ENCODE data around the gene TAS1R3. TPM values are rescaled to one million over a fixed set of nuclear protein-coding genes. Genes with fewer than 3 reads are reported as not detected.
A peak's percentile ranks its signal among the peaks of the same experiment; 100 is the strongest.

The TAS1R3 gene
- total RNA-seq, 4 donors from 2014 or later: 0.21 to 1.2 (median 0.63) TPM

DNA sequence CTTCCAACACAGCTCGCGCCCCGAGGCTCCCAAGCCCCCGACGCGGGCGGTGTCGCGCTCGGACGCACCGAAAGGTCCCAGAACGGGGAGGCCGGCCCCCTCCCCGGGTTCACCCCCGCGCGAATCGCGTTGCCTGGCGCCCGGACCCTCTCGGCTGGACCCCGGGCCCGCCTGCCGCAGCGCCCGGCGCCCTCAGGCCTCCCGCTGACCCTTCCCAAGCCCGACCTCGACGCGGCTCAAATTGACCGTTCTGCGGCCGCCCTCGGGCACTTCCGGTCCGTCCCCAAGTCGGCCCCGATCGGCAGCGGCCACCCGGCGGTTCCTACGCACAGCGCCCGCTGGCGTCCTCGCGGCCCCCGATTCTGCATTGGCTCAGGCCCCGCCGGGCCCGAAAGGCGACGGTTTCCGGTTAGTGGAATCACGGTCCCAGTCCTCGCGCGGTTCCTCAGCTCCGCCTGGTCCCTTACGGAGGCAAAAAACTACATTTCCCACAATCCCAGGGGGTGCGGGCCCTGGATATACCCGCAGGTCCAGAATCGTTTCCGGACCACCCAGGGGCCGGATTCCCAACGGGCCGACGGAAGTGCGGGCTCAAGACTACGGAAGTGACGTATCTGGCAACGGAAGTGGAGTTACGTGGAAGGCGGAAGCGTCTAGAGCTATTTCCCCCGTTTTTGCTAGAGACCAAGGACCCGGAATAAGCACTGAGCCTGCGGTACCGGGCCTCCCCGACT, 44.0 kb downstream of the TAS1R3 start, which contains the start of gene AURKAIP1:
Gene AURKAIP1 (minus strand): TSS at position 279 of the 734 bp plus-strand sequence. CDS start 451 bp downstream, outside the sequence.
- Histone ChIP-seq H3K9me3 (no peaks in the 10 kb centered on the region), H3K27ac (peak within 1 kb of the TSS; percentile 77 to 96 (median 92)), H3K4me3 (peak within 1 kb of the TSS; percentile 85 to 100 (median 92)), H3K27me3 (no peaks in the 10 kb centered on the region), H3K36me3 (peaks cover 0 to 18% (median 7%) of the 10 kb centered on the region in 3 donors), H3K4me1 (peaks cover 0 to 45% (median 26%) of the 10 kb centered on the region in 4 donors)
- DNase-seq (ENCODE audit: low spot score in 2 of 2): peak; percentile 96 to 98
- 0% methylated on average over 28 to 82 of the region's 85 CpGs for WGBS, 2 donors
- peak in 1 of 2 donors; percentile 50 for TF ChIP-seq POLR2A (IDR thresholded peaks at IDR 0.05)
- TF ChIP-seq, protein P1, sequence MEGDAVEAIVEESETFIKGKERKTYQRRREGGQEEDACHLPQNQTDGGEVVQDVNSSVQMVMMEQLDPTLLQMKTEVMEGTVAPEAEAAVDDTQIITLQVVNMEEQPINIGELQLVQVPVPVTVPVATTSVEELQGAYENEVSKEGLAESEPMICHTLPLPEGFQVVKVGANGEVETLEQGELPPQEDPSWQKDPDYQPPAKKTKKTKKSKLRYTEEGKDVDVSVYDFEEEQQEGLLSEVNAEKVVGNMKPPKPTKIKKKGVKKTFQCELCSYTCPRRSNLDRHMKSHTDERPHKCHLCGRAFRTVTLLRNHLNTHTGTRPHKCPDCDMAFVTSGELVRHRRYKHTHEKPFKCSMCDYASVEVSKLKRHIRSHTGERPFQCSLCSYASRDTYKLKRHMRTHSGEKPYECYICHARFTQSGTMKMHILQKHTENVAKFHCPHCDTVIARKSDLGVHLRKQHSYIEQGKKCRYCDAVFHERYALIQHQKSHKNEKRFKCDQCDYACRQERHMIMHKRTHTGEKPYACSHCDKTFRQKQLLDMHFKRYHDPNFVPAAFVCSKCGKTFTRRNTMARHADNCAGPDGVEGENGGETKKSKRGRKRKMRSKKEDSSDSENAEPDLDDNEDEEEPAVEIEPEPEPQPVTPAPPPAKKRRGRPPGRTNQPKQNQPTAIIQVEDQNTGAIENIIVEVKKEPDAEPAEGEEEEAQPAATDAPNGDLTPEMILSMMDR (IDR thresholded peaks at IDR 0.05): peak in 3 of 5 experiments; percentile 19 to 75 (median 71)
- peak; percentile 96 to 97 for TF ChIP-seq EP300 (IDR thresholded peaks at IDR 0.05)

DNA sequence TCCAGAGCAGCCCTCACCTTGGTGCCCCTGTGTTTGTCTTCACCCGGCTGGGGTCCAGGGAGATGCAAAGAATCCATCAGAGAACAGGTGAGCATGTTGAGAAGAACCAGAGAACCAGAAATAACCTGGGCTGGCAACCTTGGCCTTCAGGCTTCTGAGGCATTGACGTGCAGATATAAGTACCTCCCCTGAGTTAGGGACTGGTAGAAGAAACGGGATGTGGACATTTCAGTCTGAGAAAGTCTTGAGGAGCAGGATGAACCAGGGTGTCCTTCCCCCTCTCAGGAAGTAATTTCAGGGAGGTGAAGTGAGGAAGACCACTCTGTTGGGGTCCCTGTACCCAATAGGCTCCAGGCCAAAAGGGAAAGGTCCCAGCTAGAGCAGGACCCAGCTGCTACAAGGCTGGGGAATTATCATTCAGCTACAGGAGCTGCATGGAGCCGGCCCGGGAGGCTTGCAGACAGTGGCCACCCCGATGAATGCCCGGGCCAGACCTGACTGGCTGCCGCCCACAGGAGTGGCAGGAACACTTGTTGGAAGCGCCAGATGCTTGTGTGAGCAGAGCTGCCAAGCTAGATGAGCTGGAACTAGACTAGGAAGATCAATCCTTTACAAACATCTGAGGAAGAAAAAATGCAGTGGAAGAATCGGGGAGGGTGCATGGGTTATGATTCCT, 45.6 kb downstream of the TAS1R3 start:
- H3K4me3 ChIP-seq: no peak overlapping the region
- H3K4me1 ChIP-seq: peaks cover 0 to 37% (median 24%) of the 10 kb centered on the region in 4 donors
- H3K36me3 ChIP-seq: peaks cover 0 to 30% (median 7%) of the 10 kb centered on the region in 3 donors
- H3K9me3 ChIP-seq: no peaks in the 10 kb centered on the region
- peak overlapping the region in 1 of 4 donors; percentile 96 for H3K27ac ChIP-seq
- no peak for DNase-seq (ENCODE audit: low spot score in 2 of 2)
- 85 to 89% methylated on average over 10 of the region's 10 CpGs for WGBS, 2 donors
- TF ChIP-seq EP300 (IDR thresholded peaks at IDR 0.05) (no peak), POLR2A (IDR thresholded peaks at IDR 0.05) (no peak)
- TF ChIP-seq, protein P1 (IDR thresholded peaks at IDR 0.05): no peak
- H3K27me3 ChIP-seq: no peaks in the 10 kb centered on the region

DNA sequence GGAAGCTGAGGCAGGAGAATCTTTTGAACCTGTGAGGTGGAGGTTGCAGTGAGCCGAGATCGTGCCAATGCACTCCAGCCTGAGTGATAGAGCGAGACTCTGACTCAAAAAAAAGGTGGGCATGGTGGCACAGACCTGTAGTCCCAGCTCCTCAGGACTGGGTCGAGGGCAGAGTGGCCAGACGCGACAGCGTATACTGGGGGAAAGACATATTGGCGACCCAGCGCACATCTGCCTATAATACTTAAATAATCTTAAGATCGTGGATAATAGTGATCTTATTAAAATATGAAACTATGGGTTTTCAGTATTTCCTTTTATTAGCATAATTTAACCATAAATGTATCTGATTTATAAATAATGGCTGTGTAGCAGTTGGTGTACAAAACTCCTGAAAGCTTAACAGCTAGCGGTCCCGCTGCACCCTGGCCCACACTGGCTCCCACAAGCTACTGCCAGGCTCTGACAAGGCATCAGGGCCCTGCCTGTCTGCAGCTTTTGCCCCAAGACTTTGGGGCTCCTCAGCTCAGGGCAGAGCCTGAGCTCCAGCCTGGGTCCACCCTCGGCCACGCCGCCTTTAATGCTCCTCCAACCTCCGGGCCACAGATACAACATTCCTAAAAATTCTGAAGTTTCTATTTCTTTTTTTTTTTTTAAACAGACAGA, 46.6 kb downstream of the TAS1R3 start:
- Histone ChIP-seq H3K27me3 (no peaks in the 10 kb centered on the region), H3K4me3 (no peak overlapping the region), H3K27ac (no peak overlapping the region), H3K36me3 (peaks cover 0 to 25% (median 7%) of the 10 kb centered on the region in 3 donors), H3K9me3 (no peaks in the 10 kb centered on the region), H3K4me1 (peaks cover 0 to 27% (median 20%) of the 10 kb centered on the region in 4 donors)
- DNase-seq (ENCODE audit: low spot score in 2 of 2): no peak
- TF ChIP-seq, protein P1 (IDR thresholded peaks at IDR 0.05): no peak
- TF ChIP-seq POLR2A (IDR thresholded peaks at IDR 0.05) (no peak), EP300 (IDR thresholded peaks at IDR 0.05) (no peak)
- WGBS, 2 donors: 91 to 93% methylated on average over 16 of the region's 16 CpGs

DNA sequence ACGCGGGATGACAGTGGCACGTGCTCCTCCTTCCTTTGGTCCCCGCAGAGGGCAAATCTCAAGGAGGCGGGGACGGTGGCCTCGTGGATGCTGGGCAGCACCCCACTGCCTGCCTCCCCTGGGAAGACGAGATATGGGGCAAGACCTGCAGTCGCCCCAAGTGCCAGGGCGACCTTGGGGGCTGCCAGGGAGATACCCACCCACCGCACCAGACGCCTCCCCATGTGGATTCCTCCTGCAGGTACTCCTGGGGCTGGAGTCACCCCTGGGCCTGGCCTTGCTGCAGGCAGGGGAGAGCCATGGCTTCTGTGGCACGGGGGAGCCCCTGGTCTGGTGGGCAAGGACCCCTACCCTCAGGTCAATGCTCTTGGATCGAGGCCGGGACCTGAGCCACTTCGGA, 49.8 kb downstream of the TAS1R3 start:
- no peak overlapping the region for H3K4me3 ChIP-seq
- peaks cover 0 to 40% (median 3%) of the 10 kb centered on the region in 3 donors for H3K36me3 ChIP-seq
- H3K27me3 ChIP-seq: no peaks in the 10 kb centered on the region
- WGBS, 2 donors: 89 to 91% methylated on average over 9 to 16 of the region's 16 CpGs
- TF ChIP-seq POLR2A (IDR thresholded peaks at IDR 0.05) (no peak), EP300 (IDR thresholded peaks at IDR 0.05) (no peak)
- TF ChIP-seq, protein P1 (IDR thresholded peaks at IDR 0.05): no peak
- no peak overlapping the region for H3K27ac ChIP-seq
- DNase-seq (ENCODE audit: low spot score in 2 of 2): no peak
- H3K4me1 ChIP-seq: peaks cover 0 to 5% (median 3%) of the 10 kb centered on the region in 4 donors
- no peaks in the 10 kb centered on the region for H3K9me3 ChIP-seq
